Type B pancreatic cell (in vitro differentiated cells): ENCODE results near the gene VIM. TPM values are rescaled to one million over a fixed set of nuclear protein-coding genes. Genes with fewer than 3 reads are reported as not detected.

ENCODE experiments used
- DNase-seq: peaks from one replicate; pipeline ENCODE4 v3.0.0; 2021; ENCODE audit warnings: mixed read lengths; ENCODE audit not compliant: unreplicated experiment; ENCODE audit errors: extremely low spot score
- H3K27ac Mint-ChIP-seq: 2 replicates; pipeline ENCODE4 v1.8.0; 2021; ENCODE audit warnings: mild to moderate bottlenecking, mixed read lengths
- H3K27me3 Mint-ChIP-seq: 2 replicates; pipeline ENCODE4 v1.8.0; 2021; ENCODE audit warnings: mixed read lengths
- H3K36me3 Mint-ChIP-seq: 2 replicates; pipeline ENCODE4 v1.8.0; 2021; ENCODE audit warnings: mixed read lengths
- H3K4me1 Mint-ChIP-seq: one replicate; pipeline ENCODE4 v1.8.0; 2021; ENCODE audit warnings: mixed read lengths; ENCODE audit not compliant: unreplicated experiment
- H3K4me3 Mint-ChIP-seq: 2 replicates; pipeline ENCODE4 v1.8.0; 2021; ENCODE audit warnings: mild to moderate bottlenecking, mixed read lengths
- H3K9me3 Mint-ChIP-seq: 2 replicates; pipeline ENCODE4 v1.8.0; 2021; ENCODE audit warnings: mixed read lengths
- CTCF ChIP-seq: fragments of 200-600 bp; sonication (generic); conservative IDR thresholded peaks from 2 replicates; pipeline ENCODE4 v1.5.0; 2021; ENCODE audit warnings: antibody characterized with exemption, mild to moderate bottlenecking
- long read RNA-seq: library from polyadenylated mRNA; unstranded; transcript quantifications from one replicate; pipeline ENCODE4 v2.0.0, GENCODE V29; 2020
- total RNA-seq: library from RNA; stranded (reverse); gene quantifications from 2 replicates; pipeline ENCODE4 v1.2.1, GENCODE V29; 2021; ENCODE audit warnings: low replicate concordance

VIM gene
- total RNA-seq = 102 and 2,500 TPM in 2 replicates
- long read RNA-seq, transcript VIM-201 (9 exons, 1,868 nt) = major isoform, 126 of 131 reads
- long read RNA-seq, partial matches to known transcripts = 3 of 131 reads
- long read RNA-seq, other reads (novel, unspliced or antisense) = 2 of 131 reads

GRCh38 chr10:17228091-17229015 is at the start of gene VIM:
Gene VIM, plus strand, starts transcription at chr10:17228241. Its CDS starts 1,182 bp downstream, at chr10:17229423.
- H3K4me3 Mint-ChIP-seq = peak within 1 kb of the TSS; percentile 97
- H3K36me3 Mint-ChIP-seq = peaks cover 14% of the 10 kb centered on the region
- peak within 1 kb of the TSS; percentile 95 for H3K27ac Mint-ChIP-seq
- DNase-seq = peak; percentile 87
- peaks cover under 1% of the 10 kb centered on the region for H3K9me3 Mint-ChIP-seq
- TF ChIP-seq CTCF = no peak
- peaks cover 25% of the 10 kb centered on the region for H3K4me1 Mint-ChIP-seq
- peaks cover 42% of the 10 kb centered on the region for H3K27me3 Mint-ChIP-seq

- no peak overlapping the region for H3K27ac Mint-ChIP-seq
Measured at GRCh38 chr10:17179002-17179401, 49.0 kb upstream of the VIM start.

GRCh38 chr10:17181110-17181509 is 46.9 kb upstream of the VIM start:
- Mint-ChIP-seq H3K27ac (no peak overlapping the region), H3K27me3 (no peaks in the 10 kb centered on the region), H3K4me1 (peaks cover 20% of the 10 kb centered on the region), H3K4me3 (no peak overlapping the region), H3K36me3 (no peaks in the 10 kb centered on the region), H3K9me3 (no peaks in the 10 kb centered on the region)
- no peak for TF ChIP-seq CTCF
- no peak for DNase-seq

More at GRCh38 chr10:17179002-17179401, 49.0 kb upstream of the VIM start:
- no peak for TF ChIP-seq CTCF
- no peak overlapping the region for H3K4me3 Mint-ChIP-seq
- H3K27me3 Mint-ChIP-seq = no peaks in the 10 kb centered on the region
- H3K36me3 Mint-ChIP-seq = no peaks in the 10 kb centered on the region
- DNase-seq = no peak
- peaks cover 36% of the 10 kb centered on the region for H3K4me1 Mint-ChIP-seq
- H3K9me3 Mint-ChIP-seq = no peaks in the 10 kb centered on the region

GRCh38 chr10:17181751-17182150 is 46.3 kb upstream of the VIM start:
- Mint-ChIP-seq H3K27me3 (no peaks in the 10 kb centered on the region), H3K27ac (no peak overlapping the region), H3K4me3 (peak overlapping the region; percentile 10), H3K4me1 (peaks cover 20% of the 10 kb centered on the region), H3K36me3 (no peaks in the 10 kb centered on the region), H3K9me3 (no peaks in the 10 kb centered on the region)
- no peak for TF ChIP-seq CTCF
- DNase-seq = no peak

- Mint-ChIP-seq H3K36me3 (no peaks in the 10 kb centered on the region), H3K27ac (no peak overlapping the region), H3K27me3 (no peaks in the 10 kb centered on the region), H3K4me3 (no peak overlapping the region), H3K4me1 (peaks cover 21% of the 10 kb centered on the region), H3K9me3 (no peaks in the 10 kb centered on the region)
- TF ChIP-seq CTCF = peak; percentile 67
- no peak for DNase-seq
Measured at GRCh38 chr10:17183110-17183509, 44.9 kb upstream of the VIM start.
